Duodenal mucosa (tissue), 2 donors: ENCODE results near the gene FNDC1.

Experiments
- H3K27ac ChIP-seq: one replicate; pipeline ENCODE4 v1.7.0; 2013; ENCODE audit warnings: low read depth, low read length
- H3K27me3 ChIP-seq, 2 donors: one replicate each; pipeline ENCODE4 v1.7.0; 2013; ENCODE audit warnings: low read length in 2 of 2, control low read depth in 1 of 2; ENCODE audit not compliant: insufficient read depth in 2 of 2, control insufficient read depth in 1 of 2
- H3K36me3 ChIP-seq, 2 donors: one replicate each; pipeline ENCODE4 v1.7.0; 2013; ENCODE audit warnings: low read length in 2 of 2, control low read depth in 1 of 2; ENCODE audit not compliant: insufficient read depth in 2 of 2, control insufficient read depth in 1 of 2
- H3K4me1 ChIP-seq, 2 donors: one replicate each; pipeline ENCODE4 v1.7.0; 2013; ENCODE audit warnings: low read length in 2 of 2, control low read depth in 1 of 2; ENCODE audit not compliant: insufficient read depth in 2 of 2, control insufficient read depth in 1 of 2
- H3K4me3 ChIP-seq, 2 donors: one replicate each; pipeline ENCODE4 v1.7.0; 2013; ENCODE audit warnings: low read length in 2 of 2, low read depth in 1 of 2
- H3K9ac ChIP-seq, 2 donors: one replicate each; pipeline ENCODE4 v1.7.0; 2013; ENCODE audit warnings: low read length in 2 of 2, low read depth in 1 of 2
- H3K9me3 ChIP-seq, 2 donors: one replicate each; pipeline ENCODE4 v1.7.0; 2013; ENCODE audit warnings: low read length in 2 of 2, control low read depth in 1 of 2; ENCODE audit not compliant: control insufficient read depth in 1 of 2

FNDC1 gene

GRCh38 chr6:159174263-159174969 lies 5.2 kb downstream of the FNDC1 start:
- H3K36me3 ChIP-seq, result no peaks in the 10 kb centered on the region
- H3K4me3 ChIP-seq, result no peak overlapping the region
- H3K9ac ChIP-seq, result no peak overlapping the region
- no peaks in the 10 kb centered on the region for H3K9me3 ChIP-seq
- peaks cover 0 to 8% of the 10 kb centered on the region in 2 donors for H3K4me1 ChIP-seq
- H3K27ac ChIP-seq, result no peak overlapping the region
- peaks cover 31 to 36% of the 10 kb centered on the region in 2 donors for H3K27me3 ChIP-seq

- Histone ChIP-seq H3K4me1 (peaks cover 0 to 4% of the 10 kb centered on the region in 2 donors), H3K27ac (no peak overlapping the region), H3K4me3 (no peak overlapping the region), H3K27me3 (peaks cover 11 to 13% of the 10 kb centered on the region in 2 donors), H3K9me3 (no peaks in the 10 kb centered on the region), H3K36me3 (no peaks in the 10 kb centered on the region), H3K9ac (no peak overlapping the region)
Observed at GRCh38 chr6:159176913-159177312, 7.7 kb downstream of the FNDC1 start.

GRCh38 chr6:159178847-159179246 lies 9.6 kb downstream of the FNDC1 start:
- Histone ChIP-seq H3K9me3 (no peaks in the 10 kb centered on the region), H3K4me1 (peaks cover 0 to 4% of the 10 kb centered on the region in 2 donors), H3K9ac (no peak overlapping the region), H3K36me3 (no peaks in the 10 kb centered on the region), H3K27me3 (peaks cover under 1 to 3% of the 10 kb centered on the region in 2 donors), H3K4me3 (no peak overlapping the region), H3K27ac (no peak overlapping the region)

GRCh38 chr6:159180001-159180400 lies 10.8 kb downstream of the FNDC1 start:
- H3K4me1 ChIP-seq, result no peaks in the 10 kb centered on the region
- H3K9ac ChIP-seq, result no peak overlapping the region
- no peaks in the 10 kb centered on the region for H3K27me3 ChIP-seq
- no peak overlapping the region for H3K27ac ChIP-seq
- no peaks in the 10 kb centered on the region for H3K36me3 ChIP-seq
- no peak overlapping the region for H3K4me3 ChIP-seq
- no peaks in the 10 kb centered on the region for H3K9me3 ChIP-seq

GRCh38 chr6:159181914-159182313 lies 12.7 kb downstream of the FNDC1 start:
- H3K9me3 ChIP-seq, result peaks cover 0 to 5% of the 10 kb centered on the region in 2 donors
- no peaks in the 10 kb centered on the region for H3K4me1 ChIP-seq
- no peak overlapping the region for H3K9ac ChIP-seq
- no peaks in the 10 kb centered on the region for H3K27me3 ChIP-seq
- H3K36me3 ChIP-seq, result no peaks in the 10 kb centered on the region
- H3K4me3 ChIP-seq, result no peak overlapping the region
- no peak overlapping the region for H3K27ac ChIP-seq

GRCh38 chr6:159184559-159184958 lies 15.4 kb downstream of the FNDC1 start:
- H3K4me1 ChIP-seq, result no peaks in the 10 kb centered on the region
- no peaks in the 10 kb centered on the region for H3K27me3 ChIP-seq
- no peaks in the 10 kb centered on the region for H3K36me3 ChIP-seq
- H3K9me3 ChIP-seq, result peaks cover 0 to 5% of the 10 kb centered on the region in 2 donors
- no peak overlapping the region for H3K9ac ChIP-seq
- no peak overlapping the region for H3K4me3 ChIP-seq
- no peak overlapping the region for H3K27ac ChIP-seq

- Histone ChIP-seq H3K27me3 (no peaks in the 10 kb centered on the region), H3K9me3 (peaks cover 0 to 3% of the 10 kb centered on the region in 2 donors), H3K9ac (no peak overlapping the region), H3K4me3 (no peak overlapping the region), H3K4me1 (no peaks in the 10 kb centered on the region), H3K27ac (no peak overlapping the region), H3K36me3 (no peaks in the 10 kb centered on the region)
Observed at GRCh38 chr6:159190460-159190859, 21.3 kb downstream of the FNDC1 start.

- Histone ChIP-seq H3K4me1 (no peaks in the 10 kb centered on the region), H3K36me3 (no peaks in the 10 kb centered on the region), H3K27me3 (no peaks in the 10 kb centered on the region), H3K4me3 (no peak overlapping the region), H3K9me3 (no peaks in the 10 kb centered on the region), H3K9ac (no peak overlapping the region), H3K27ac (no peak overlapping the region)
Observed at GRCh38 chr6:159193923-159194322, 24.7 kb downstream of the FNDC1 start.

- no peak overlapping the region for H3K4me3 ChIP-seq
- no peak overlapping the region for H3K27ac ChIP-seq
- no peaks in the 10 kb centered on the region for H3K9me3 ChIP-seq
- H3K36me3 ChIP-seq, result no peaks in the 10 kb centered on the region
- H3K27me3 ChIP-seq, result no peaks in the 10 kb centered on the region
- H3K4me1 ChIP-seq, result no peaks in the 10 kb centered on the region
- no peak overlapping the region for H3K9ac ChIP-seq
Observed at GRCh38 chr6:159194421-159194820, 25.2 kb downstream of the FNDC1 start.

GRCh38 chr6:159196430-159196975 lies 27.3 kb downstream of the FNDC1 start:
- H3K4me3 ChIP-seq, result no peak overlapping the region
- no peaks in the 10 kb centered on the region for H3K36me3 ChIP-seq
- no peaks in the 10 kb centered on the region for H3K27me3 ChIP-seq
- H3K27ac ChIP-seq, result no peak overlapping the region
- H3K9ac ChIP-seq, result no peak overlapping the region
- H3K9me3 ChIP-seq, result no peaks in the 10 kb centered on the region
- H3K4me1 ChIP-seq, result no peaks in the 10 kb centered on the region
